NCI-H2107 treated with DMSO at 0.1 percent for 48 hours (cell line): ENCODE data around the gene ZNF283.
"Not testable (repeated sequence)": the region's sequence is repeated elsewhere in the genome, so short reads cannot be mapped to it uniquely, and the experiment has no call there.

Experiments
- DNase-seq: peaks from one replicate; lab custom pipeline; 2025; ENCODE audit not compliant: unreplicated experiment; lab: John Stamatoyannopoulos, UW

Gene ZNF283

GRCh38 chr19:43848821-43849220, 21.7 kb downstream of the ZNF283 start:
- DNase-seq: no peak

GRCh38 chr19:43858174-43858573, 31.1 kb downstream of the ZNF283 start:
- DNase-seq: no peak

DNA sequence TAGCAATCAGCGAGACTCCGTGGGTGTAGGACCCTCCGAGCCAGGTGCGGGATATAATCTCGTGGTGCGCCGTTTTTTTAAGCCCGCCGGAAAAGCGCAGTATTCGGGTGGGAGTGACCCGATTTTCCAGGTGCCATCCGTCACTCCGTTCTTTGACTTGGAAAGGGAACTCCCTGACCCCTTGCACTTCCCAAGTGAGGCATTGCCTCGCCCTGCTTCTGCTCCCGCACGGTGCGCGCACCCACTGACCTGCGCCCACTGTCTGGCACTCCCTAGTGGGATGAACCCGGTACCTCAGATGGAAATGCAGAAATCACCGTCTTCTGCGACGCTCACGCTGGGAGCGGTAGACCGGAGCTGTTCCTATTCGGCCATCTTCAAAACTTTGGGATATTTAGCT, 39.8 kb downstream of the ZNF283 start:
- DNase-seq: not testable (repeated sequence)

- no peak for DNase-seq
These were observed 45.6 kb downstream of the ZNF283 start for GRCh38 chr19:43872547-43873336.

DNA sequence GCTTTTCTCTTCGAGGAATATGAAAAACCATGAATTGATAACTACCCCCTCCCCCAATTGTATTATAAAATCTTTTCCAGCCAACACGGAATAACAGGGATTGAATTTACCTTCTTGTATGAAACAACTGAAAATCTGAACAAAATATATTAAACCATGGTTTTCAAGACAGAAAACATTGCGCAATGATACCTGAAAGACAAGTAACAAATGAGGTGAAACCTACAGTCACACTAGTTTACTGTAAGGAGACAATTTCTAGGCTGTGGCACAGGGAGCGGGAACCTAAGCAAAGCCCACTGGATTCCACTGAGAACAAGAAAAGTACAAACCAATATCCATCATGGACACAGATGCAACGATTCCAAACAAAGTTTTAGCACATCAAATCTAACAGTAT, 53.4 kb downstream of the ZNF283 start:
- no peak for DNase-seq

DNA sequence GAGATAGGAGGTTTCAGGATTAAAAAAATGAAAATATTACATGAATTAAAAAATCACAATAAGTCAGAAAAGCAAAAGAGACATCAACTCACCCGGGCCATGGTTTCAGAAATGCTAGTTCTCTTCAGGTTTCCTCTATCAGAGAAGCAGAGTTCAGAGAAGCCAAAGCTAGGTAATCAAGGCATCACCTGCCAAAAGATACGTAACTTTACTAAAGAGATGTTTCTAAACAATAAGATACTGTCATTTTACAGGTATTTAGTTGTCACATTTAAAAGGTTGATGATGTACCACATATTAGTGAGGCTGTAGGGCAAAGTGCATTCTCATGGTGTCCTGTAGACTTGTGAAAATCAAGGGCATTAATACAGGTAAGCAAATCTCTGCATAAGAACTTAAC, 56.7 kb downstream of the ZNF283 start, which contains the start of gene ZNF404:
Gene ZNF404 (minus strand): TSS at position 101 of the 400 bp plus-strand sequence.
- DNase-seq: no peak

GRCh38 chr19:43895727-43896308, 68.7 kb downstream of the ZNF283 start:
- DNase-seq: no peak
